ENCODE data around the gene SEPTIN3.

SEPTIN3 gene

GRCh38 chr22:41976961-41977566 is 7.8 kb downstream of the SEPTIN3 start:
- no peak for DNase-seq

- DNase-seq = no peak
Observed at GRCh38 chr22:41978732-41979131, 9.5 kb downstream of the SEPTIN3 start.

GRCh38 chr22:41979423-41980250 is 10.4 kb downstream of the SEPTIN3 start:
- no peak for DNase-seq

GRCh38 chr22:41982865-41983264 is 13.6 kb downstream of the SEPTIN3 start:
- DNase-seq = no peak

GRCh38 chr22:41983513-41984405 is 14.5 kb downstream of the SEPTIN3 start:
- no peak for DNase-seq

- no peak for DNase-seq
Observed at GRCh38 chr22:41987276-41987675, 18.0 kb downstream of the SEPTIN3 start.

- no peak for DNase-seq
Observed at GRCh38 chr22:41989246-41989645, 20.0 kb downstream of the SEPTIN3 start.

- no peak for DNase-seq
Observed at GRCh38 chr22:41991111-41991510, 21.9 kb downstream of the SEPTIN3 start.

- DNase-seq = no peak
Observed at GRCh38 chr22:41992496-41992895, 23.3 kb downstream of the SEPTIN3 start.

GRCh38 chr22:41995211-41995610 is 26.0 kb downstream of the SEPTIN3 start:
- DNase-seq = no peak

GRCh38 chr22:41996826-41997225 is 27.6 kb downstream of the SEPTIN3 start:
- no peak for DNase-seq

- no peak for DNase-seq
Observed at GRCh38 chr22:41998361-41999261, 29.4 kb downstream of the SEPTIN3 start, which contains the start of gene WBP2NL. WBP2NL (plus strand) TSS chr22:41998788; CDS start chr22:41998819, 31 bp downstream.

- DNase-seq = no peak
Observed at GRCh38 chr22:42000466-42000865, 31.2 kb downstream of the SEPTIN3 start.

GRCh38 chr22:42001121-42001520 is 31.9 kb downstream of the SEPTIN3 start:
- DNase-seq = no peak

GRCh38 chr22:42001706-42002105 is 32.5 kb downstream of the SEPTIN3 start:
- DNase-seq = no peak

- DNase-seq = no peak
Observed at GRCh38 chr22:42007922-42008321, 38.7 kb downstream of the SEPTIN3 start.

GRCh38 chr22:42010778-42011177 is 41.5 kb downstream of the SEPTIN3 start:
- DNase-seq = no peak

GRCh38 chr22:42013385-42013784 is 44.1 kb downstream of the SEPTIN3 start:
- DNase-seq = no peak

GRCh38 chr22:42016111-42016510 is 46.9 kb downstream of the SEPTIN3 start:
- no peak for DNase-seq

GRCh38 chr22:42018224-42018623 is 49.0 kb downstream of the SEPTIN3 start:
- DNase-seq = no peak

Data from amniotic stem cell (primary cell).